GM23248 (cell line): ENCODE data around the gene RNF217. TPM values are rescaled to one million over a fixed set of nuclear protein-coding genes. Genes with fewer than 3 reads are reported as not detected.

Source experiments
- DNase-seq: peaks from one replicate; pipeline ENCODE4 v3.0.0-alpha.2; 2015
- H2AFZ ChIP-seq: fragments of 200-600 bp; sonication (generic); 2 replicates; pipeline ENCODE4 v1.6.1; 2016; ENCODE audit warnings: antibody characterized with exemption
- H3F3A ChIP-seq: fragments of 200-600 bp; sonication (generic); 2 replicates; pipeline ENCODE4 v1.6.1; 2016; ENCODE audit warnings: mild to moderate bottlenecking, antibody characterized with exemption, mixed run types; ENCODE audit not compliant: insufficient read depth
- H3K27ac ChIP-seq: fragments of 200-600 bp; sonication (generic); 2 replicates; pipeline ENCODE4 v1.5.1; 2016; ENCODE audit warnings: mild to moderate bottlenecking
- H3K27me3 ChIP-seq: fragments of 200-600 bp; sonication (generic); replicated peaks from 2 replicates; pipeline ENCODE4 v1.6.1; 2016; ENCODE audit warnings: mild to moderate bottlenecking; ENCODE audit not compliant: insufficient read depth
- H3K36me3 ChIP-seq: fragments of 200-600 bp; sonication (generic); 2 replicates; pipeline ENCODE4 v1.6.1; 2016; ENCODE audit warnings: low read depth, mild to moderate bottlenecking
- H3K4me1 ChIP-seq: fragments of 200-600 bp; sonication (generic); 2 replicates; pipeline ENCODE4 v1.6.1; 2016; ENCODE audit warnings: mild to moderate bottlenecking; ENCODE audit not compliant: insufficient read depth
- H3K4me2 ChIP-seq: fragments of 200-600 bp; sonication (generic); one replicate; pipeline ENCODE4 v1.6.1; 2016; ENCODE audit warnings: mild to moderate bottlenecking; ENCODE audit not compliant: unreplicated experiment
- H3K4me3 ChIP-seq: fragments of 200-600 bp; sonication (generic); 2 replicates; pipeline ENCODE4 v1.5.1; 2016; ENCODE audit warnings: mild to moderate bottlenecking
- H3K79me2 ChIP-seq: fragments of 200-600 bp; sonication (generic); 2 replicates; pipeline ENCODE4 v1.6.1; 2016; ENCODE audit warnings: mild to moderate bottlenecking; ENCODE audit not compliant: insufficient read depth
- H3K9ac ChIP-seq: fragments of 200-600 bp; sonication (generic); 2 replicates; pipeline ENCODE4 v1.6.1; 2016; ENCODE audit warnings: mild to moderate bottlenecking
- H3K9me2 ChIP-seq: fragments of 200-600 bp; sonication (generic); 2 replicates; pipeline ENCODE4 v1.6.1; 2016; ENCODE audit warnings: mixed run types, mild to moderate bottlenecking, moderate library complexity; ENCODE audit not compliant: insufficient read depth
- H3K9me3 ChIP-seq: fragments of 200-600 bp; sonication (generic); one replicate; pipeline ENCODE4 v1.6.1; 2017; ENCODE audit warnings: low read depth
- H4K20me1 ChIP-seq: fragments of 200-600 bp; sonication (generic); 2 replicates; pipeline ENCODE4 v1.6.0; 2016; ENCODE audit not compliant: insufficient read depth
- EZH2 ChIP-seq: fragments of 200-600 bp; sonication (generic); IDR thresholded peaks from 2 replicates; pipeline ENCODE4 v1.6.1; 2018; ENCODE audit warnings: antibody characterized with exemption, mild to moderate bottlenecking; ENCODE audit not compliant: insufficient read depth, poor library complexity, severe bottlenecking
- EZH2phosphoT487 ChIP-seq: fragments of 200-600 bp; sonication (generic); IDR thresholded peaks from 2 replicates; pipeline ENCODE4 v1.6.1; 2018; ENCODE audit warnings: antibody characterized with exemption, moderate library complexity, mild to moderate bottlenecking, low read depth; ENCODE audit not compliant: insufficient read depth
- WGBS, 2 experiments: methylation state at CpG; one replicate each; pipeline ENCODE4 v1.1.6; 2015 to 2017; ENCODE audit warnings: low lambda C conversion rate in 2 of 2, low coverage in 1 of 2; ENCODE audit errors: missing lambda C conversion rate in 2 of 2; 5-methylcytosine and 5-hydroxymethylcytosine counted together
- in situ Hi-C: fragments of 300-500 bp; cut with MboI; formaldehyde crosslinking; loops from 2 replicates; pipeline ENCODE4 v1.15.0; 2020
- polyA plus RNA-seq: library from polyadenylated mRNA; unstranded; fragments of >200 nt; fragmentation: Nextera tagmentation; extraction: Ambion mirVana; gene quantifications from 2 replicates; pipeline ENCODE4 v1.2.1, GENCODE V29; 2016
- total RNA-seq: library from RNA; depleted of rRNA; stranded (reverse); fragments of >200 nt; shearing (Covaris generic); gene quantifications from 2 replicates; pipeline ENCODE4 v1.2.3, GENCODE V29; 2014

Gene RNF217
- total and polyA plus RNA-seq, 2 experiments from 2014 or later = 3.2 to 10.9 TPM

GRCh38 chr6:124996411-124996810 is 34.2 kb downstream of the RNF217 start:
- H3K4me2 ChIP-seq = no peak overlapping the region
- in situ Hi-C loops = no loop called here
- H3K27ac ChIP-seq = no peak overlapping the region
- no peak overlapping the region for H2AFZ ChIP-seq
- H3K9me3 ChIP-seq = no peaks in the 10 kb centered on the region
- no peaks in the 10 kb centered on the region for H3K36me3 ChIP-seq
- H3F3A ChIP-seq = peaks cover 14% of the 10 kb centered on the region; the same call in 1 of the 2 replicates
- peaks cover 99% of the 10 kb centered on the region for H3K79me2 ChIP-seq
- TF ChIP-seq EZH2 (no peak), EZH2phosphoT487 (no peak)
- H3K9me2 ChIP-seq = no peaks in the 10 kb centered on the region
- H3K4me3 ChIP-seq = no peak overlapping the region
- H3K4me1 ChIP-seq = peaks cover 17% of the 10 kb centered on the region
- no peak overlapping the region for H3K9ac ChIP-seq
- no peaks in the 10 kb centered on the region for H3K27me3 ChIP-seq
- DNase-seq = no peak
- H4K20me1 ChIP-seq = no peaks in the 10 kb centered on the region

GRCh38 chr6:124997196-124997875 is 35.1 kb downstream of the RNF217 start:
- no peaks in the 10 kb centered on the region for H3K27me3 ChIP-seq
- H3K9me3 ChIP-seq = no peaks in the 10 kb centered on the region
- in situ Hi-C loops = no loop called here
- peaks cover 14% of the 10 kb centered on the region; the same call in 1 of the 2 replicates for H3F3A ChIP-seq
- peaks cover 25% of the 10 kb centered on the region for H3K4me1 ChIP-seq
- TF ChIP-seq EZH2phosphoT487 = no peak
- TF ChIP-seq EZH2 = no peak
- no peak overlapping the region for H3K27ac ChIP-seq
- WGBS, 2 experiments = 91 to 92% methylated on average over 8 of the region's 8 CpGs
- no peaks in the 10 kb centered on the region for H3K9me2 ChIP-seq
- no peak overlapping the region for H3K4me2 ChIP-seq
- no peak for DNase-seq
- H3K79me2 ChIP-seq = peaks cover 99% of the 10 kb centered on the region
- no peaks in the 10 kb centered on the region for H3K36me3 ChIP-seq
- H4K20me1 ChIP-seq = no peaks in the 10 kb centered on the region
- H3K4me3 ChIP-seq = no peak overlapping the region
- no peak overlapping the region for H3K9ac ChIP-seq
- H2AFZ ChIP-seq = no peak overlapping the region

- Histone ChIP-seq H4K20me1 (no peaks in the 10 kb centered on the region), H2AFZ (no peak overlapping the region), H3K9ac (no peak overlapping the region), H3K79me2 (peaks cover 94% of the 10 kb centered on the region), H3K9me2 (no peaks in the 10 kb centered on the region), H3K36me3 (no peaks in the 10 kb centered on the region), H3K27me3 (no peaks in the 10 kb centered on the region), H3K9me3 (no peaks in the 10 kb centered on the region), H3K4me1 (peaks cover 28% of the 10 kb centered on the region), H3F3A (peaks cover 17% of the 10 kb centered on the region; the same call in 1 of the 2 replicates), H3K4me2 (no peak overlapping the region), H3K27ac (no peak overlapping the region), H3K4me3 (no peak overlapping the region)
- in situ Hi-C loops = no loop called here
- TF ChIP-seq EZH2 = no peak
- TF ChIP-seq EZH2phosphoT487 = no peak
- DNase-seq = no peak
- WGBS, 2 experiments = 95 to 96% methylated on average over 2 of the region's 2 CpGs
Observed at GRCh38 chr6:124999105-124999764, 37.0 kb downstream of the RNF217 start.

GRCh38 chr6:125001684-125002405 is 39.6 kb downstream of the RNF217 start:
- no peak overlapping the region for H3K27ac ChIP-seq
- in situ Hi-C loops = no loop called here

More at GRCh38 chr6:125001684-125002405, 39.6 kb downstream of the RNF217 start:
- Histone ChIP-seq H3K9me3 (no peaks in the 10 kb centered on the region), H2AFZ (no peak overlapping the region), H3K36me3 (no peaks in the 10 kb centered on the region), H3K4me2 (no peak overlapping the region), H3K9me2 (no peaks in the 10 kb centered on the region), H3K9ac (no peak overlapping the region), H3K27me3 (no peaks in the 10 kb centered on the region), H3K4me3 (no peak overlapping the region), H3K4me1 (peaks cover 14% of the 10 kb centered on the region; the same call in 1 of the 2 replicates), H3K79me2 (peaks cover 89% of the 10 kb centered on the region), H3F3A (0 out of 2 replicates have a peak, but pooled peaks cover 5% of the 10 kb centered on the region), H4K20me1 (no peaks in the 10 kb centered on the region)
- 45 to 61% methylated on average over 4 of the region's 4 CpGs for WGBS, 2 experiments
- DNase-seq = no peak
- TF ChIP-seq EZH2phosphoT487 = no peak
- no peak for TF ChIP-seq EZH2
